Heart left ventricle (tissue), 16 donors: Measurements from ENCODE around the gene PNLIPRP2. TPM values are rescaled to one million over a fixed set of nuclear protein-coding genes. Genes with fewer than 3 reads are reported as not detected.

Source experiments
- ATAC-seq, 4 donors: fragments of 200-7000 bp; cut with Tn5 transposase; one replicate each; pipeline ENCODE4 v1.9.1; 2020 to 2022; ENCODE audit warnings: moderate library complexity in 4 of 4, mild to moderate bottlenecking in 3 of 4, moderate number of reproducible peaks in 1 of 4
- DNase-seq, 5 donors: peaks; one replicate each; pipeline ENCODE4 v3.0.0-alpha.2; 2020
- H3K27ac ChIP-seq, 12 donors: fragments of 200-600 bp; sonication (generic) in 4 of 12; one replicate each; pipeline versions ENCODE4 v1.5.0 to v1.8.0; 2016 to 2022; ENCODE audit warnings: mild to moderate bottlenecking in 2 of 12
- H3K27me3 ChIP-seq, 9 donors: fragments of 200-600 bp; sonication (generic) in 2 of 9; one replicate each; pipeline versions ENCODE4 v1.5.1 to v1.8.0; 2016 to 2022; ENCODE audit warnings: mild to moderate bottlenecking in 3 of 9
- H3K36me3 ChIP-seq, 9 donors: fragments of 200-600 bp; sonication (generic) in 2 of 9; one replicate each; pipeline versions ENCODE4 v1.5.0 to v1.8.0; 2018 to 2022; ENCODE audit warnings: mild to moderate bottlenecking in 2 of 9
- H3K4me1 ChIP-seq, 12 donors: fragments of 200-600 bp; sonication (generic) in 4 of 12; one replicate each; pipeline versions ENCODE4 v1.5.0 to v1.8.0; 2016 to 2022; ENCODE audit warnings: mild to moderate bottlenecking in 3 of 12
- H3K4me3 ChIP-seq, 12 donors: fragments of 200-600 bp; sonication (generic) in 4 of 12; one replicate each; pipeline versions ENCODE4 v1.5.0 to v1.8.0; 2017 to 2022; ENCODE audit warnings: mild to moderate bottlenecking in 9 of 12, moderate library complexity in 4 of 12
- H3K9me3 ChIP-seq, 12 donors: fragments of 200-600 bp; sonication (generic) in 4 of 12; one replicate each; pipeline versions ENCODE4 v1.5.0 to v1.8.0; 2016 to 2022; ENCODE audit warnings: mild to moderate bottlenecking in 1 of 12
- POLR2A ChIP-seq, 2 donors: fragments of 450-650 bp; IDR thresholded peaks; one replicate each; pipeline ENCODE4 v1.6.1; 2017; ENCODE audit warnings: antibody characterized with exemption in 2 of 2, mild to moderate bottlenecking in 2 of 2, moderate library complexity in 2 of 2
- WGBS, 4 donors: extraction: QIAGEN DNeasy Blood & Tissue Kit in 2 of 4; methylation state at CpG; one replicate each; pipeline versions ENCODE4 v1.1.5 to v1.1.7; 2013 to 2018; 5-methylcytosine and 5-hydroxymethylcytosine counted together
- intact Hi-C, 10 donors: fragments of 100-400 bp; cut with DNase I; formaldehyde crosslinking; loops; one replicate each; pipeline versions ENCODE4 v1.11.1 to v1.14.2; 2022
- polyA plus RNA-seq, 2 donors: library from polyadenylated mRNA; stranded (reverse); fragments of 200-250 nt; gene quantifications; one replicate each; pipeline ENCODE4 v1.2.3, GENCODE V29; 2013
- total RNA-seq, 9 donors: library from RNA; depleted of rRNA in 2 of 9; stranded (reverse); fragments of >200 nt in 2 of 9; fragmentation: NEBNext Ultra II Directional in 3 of 9; extraction: Animal tissue kit (Norgen Biotek cat#: 25700) in 3 of 9; gene quantifications; one replicate each; pipeline versions ENCODE4 v1.1.0 to v1.2.4, GENCODE V29; 2016 to 2023
- TF ChIP-seq, protein P1 (sequence below), 12 donors: fragments of 200-600 bp; sonication (generic) in 4 of 12; IDR thresholded peaks; one replicate each; pipeline versions ENCODE4 v1.5.0 to v1.8.0; 2018 to 2022; ENCODE audit warnings: antibody characterized with exemption in 12 of 12, mild to moderate bottlenecking in 5 of 12
- donor health status: ischemic (EF 13 %, LVEDD 7.1; RV severe dilation, severe dysfunction).
- donor health status: healthy with polysubstance abuse.
- donor health status: DM: no; HTN: yes; CAD: no.
- donor health status: DM: no; HTN: no; CAD: no.
- donor health status: ischemic (EF 25% LVEDD 6.9; RV normal size, moderate dysfunction).
- donor health status: ischemic (EF 25% LVEDD 5.7; RV mildly dilated, moderate dysfunction).
- donor health status: healthy.
- donor health status: DM: yes; HTN: yes; CAD: no.
- donor health status: ischemic (EF 35%, LVEDD 5.7; RV mildly dilated, moderate dysfunction).
- donor health status: nonischemic (EF 11% LVEDD 7.7; RV severe dilation, severe dysfunction).
- donor health status: DM: yes; HTN: yes; CAD: no.
- donor health status: PGD.
- donor health status: ischemic (EF 29% LVEDD 5.4; RV normal size, mild dysfunction).
- donor health status: nonischemic (EF 23%, LVEDD 6.1; RV moderate dilation, normal function).

The PNLIPRP2 gene
- total and polyA plus RNA-seq, 11 donors, result 0.04 to 0.27 TPM; not detected in 9

DNA sequence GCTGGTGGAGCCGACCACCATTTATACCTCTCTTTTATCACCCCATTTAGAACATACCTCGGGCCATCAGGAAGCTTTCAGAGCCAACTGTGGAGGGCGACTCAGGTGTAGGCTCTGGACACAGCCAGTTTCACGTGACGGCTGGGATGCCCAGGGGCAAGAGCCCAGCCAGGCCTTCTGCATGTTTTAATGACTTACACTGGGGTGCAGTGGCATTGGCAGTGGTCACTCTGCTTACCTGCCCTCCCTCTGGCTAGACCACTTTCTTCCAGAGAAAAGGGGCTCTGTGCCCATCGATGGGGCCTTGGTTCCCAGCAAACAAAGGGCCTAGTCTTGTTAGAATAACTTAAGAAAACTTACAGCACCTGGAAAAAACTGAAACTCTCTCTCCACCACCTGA, 50.0 kb downstream of the PNLIPRP2 start:
- no peak for ATAC-seq
- Histone ChIP-seq H3K36me3 (peaks cover 0 to 35% (median 6%) of the 10 kb centered on the region in 9 donors), H3K4me3 (no peak overlapping the region), H3K27ac (no peak overlapping the region), H3K9me3 (peaks cover 0 to 5% (median 0%) of the 10 kb centered on the region in 12 donors), H3K4me1 (peaks cover 0 to 7% (median 0%) of the 10 kb centered on the region in 12 donors), H3K27me3 (peaks cover 0 to 14% (median 7%) of the 10 kb centered on the region in 9 donors)
- 82 to 94% (median 88%) methylated on average over 6 of the region's 6 CpGs for WGBS, 4 donors
- TF ChIP-seq, protein P1, sequence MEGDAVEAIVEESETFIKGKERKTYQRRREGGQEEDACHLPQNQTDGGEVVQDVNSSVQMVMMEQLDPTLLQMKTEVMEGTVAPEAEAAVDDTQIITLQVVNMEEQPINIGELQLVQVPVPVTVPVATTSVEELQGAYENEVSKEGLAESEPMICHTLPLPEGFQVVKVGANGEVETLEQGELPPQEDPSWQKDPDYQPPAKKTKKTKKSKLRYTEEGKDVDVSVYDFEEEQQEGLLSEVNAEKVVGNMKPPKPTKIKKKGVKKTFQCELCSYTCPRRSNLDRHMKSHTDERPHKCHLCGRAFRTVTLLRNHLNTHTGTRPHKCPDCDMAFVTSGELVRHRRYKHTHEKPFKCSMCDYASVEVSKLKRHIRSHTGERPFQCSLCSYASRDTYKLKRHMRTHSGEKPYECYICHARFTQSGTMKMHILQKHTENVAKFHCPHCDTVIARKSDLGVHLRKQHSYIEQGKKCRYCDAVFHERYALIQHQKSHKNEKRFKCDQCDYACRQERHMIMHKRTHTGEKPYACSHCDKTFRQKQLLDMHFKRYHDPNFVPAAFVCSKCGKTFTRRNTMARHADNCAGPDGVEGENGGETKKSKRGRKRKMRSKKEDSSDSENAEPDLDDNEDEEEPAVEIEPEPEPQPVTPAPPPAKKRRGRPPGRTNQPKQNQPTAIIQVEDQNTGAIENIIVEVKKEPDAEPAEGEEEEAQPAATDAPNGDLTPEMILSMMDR (IDR thresholded peaks at IDR 0.05), result no peak
- no peak for TF ChIP-seq POLR2A (IDR thresholded peaks at IDR 0.05)
- intact Hi-C loops, result no loop called here
- DNase-seq, result no peak

- Histone ChIP-seq H3K4me1 (peaks cover 0 to 7% (median 0%) of the 10 kb centered on the region in 12 donors), H3K4me3 (no peak overlapping the region), H3K9me3 (peaks cover 0 to 5% (median 0%) of the 10 kb centered on the region in 12 donors), H3K27ac (no peak overlapping the region), H3K27me3 (peaks cover 0 to 14% (median 7%) of the 10 kb centered on the region in 9 donors), H3K36me3 (peaks cover 0 to 40% (median 6%) of the 10 kb centered on the region in 9 donors)
- ATAC-seq (no peak), DNase-seq (no peak)
- WGBS, 4 donors, result 74 to 86% (median 83%) methylated on average over 5 of the region's 5 CpGs
- TF ChIP-seq, protein P1 (IDR thresholded peaks at IDR 0.05), result no peak
- no peak for TF ChIP-seq POLR2A (IDR thresholded peaks at IDR 0.05)
- intact Hi-C loops, result no loop called here
Observed at GRCh38 chr10:116671274-116671926, 50.6 kb downstream of the PNLIPRP2 start.

DNA sequence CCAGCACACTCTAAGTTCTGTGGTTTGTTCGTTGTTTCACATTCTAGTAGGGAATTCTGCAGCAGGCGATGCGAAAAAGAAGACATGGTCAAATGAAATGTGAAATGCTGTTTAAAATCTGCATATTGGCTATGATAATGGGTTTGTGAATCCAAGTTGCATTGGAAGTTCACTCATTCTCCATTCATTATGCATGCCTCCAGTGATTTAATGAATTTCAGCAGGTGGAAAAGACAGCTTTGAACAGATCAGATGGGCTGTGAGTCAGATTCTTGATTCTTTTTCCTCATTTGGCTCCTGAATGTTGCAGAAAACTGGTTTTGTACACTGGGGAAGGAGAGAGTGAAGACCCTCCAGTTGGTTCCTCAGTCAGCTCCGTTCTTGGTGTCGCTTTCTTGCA, 52.1 kb downstream of the PNLIPRP2 start:
- Histone ChIP-seq H3K4me1 (peaks cover 0 to 7% (median 0%) of the 10 kb centered on the region in 12 donors), H3K4me3 (no peak overlapping the region), H3K9me3 (no peaks in the 10 kb centered on the region), H3K27me3 (peaks cover 0 to 14% (median 7%) of the 10 kb centered on the region in 9 donors), H3K27ac (no peak overlapping the region), H3K36me3 (peaks cover 0 to 45% (median 6%) of the 10 kb centered on the region in 9 donors)
- TF ChIP-seq, protein P1 (IDR thresholded peaks at IDR 0.05), result no peak
- TF ChIP-seq POLR2A (IDR thresholded peaks at IDR 0.05), result no peak
- DNase-seq, result no peak
- 91 to 95% (median 93%) methylated on average over 5 of the region's 5 CpGs for WGBS, 4 donors
- intact Hi-C loops, result no loop called here
- no peak for ATAC-seq

DNA sequence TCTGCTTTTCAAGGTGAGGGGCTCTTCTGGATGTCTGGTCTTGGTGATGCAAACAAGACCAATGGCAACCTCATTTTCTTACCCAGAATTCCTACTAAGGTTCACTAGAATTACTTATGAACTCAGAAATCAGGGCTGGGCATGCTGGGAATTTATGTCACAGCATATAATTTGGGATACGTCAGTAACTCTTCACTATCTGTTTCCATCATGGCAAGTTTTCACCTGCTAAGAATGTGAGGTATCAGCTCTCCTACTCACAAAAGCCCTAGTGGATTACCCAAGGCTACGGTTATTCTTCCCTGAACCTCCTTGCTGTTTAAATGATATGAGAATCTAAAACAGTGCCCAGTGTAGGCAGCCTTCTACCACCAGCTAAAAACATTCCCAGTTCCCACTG, 53.1 kb downstream of the PNLIPRP2 start:
- ATAC-seq (no peak), DNase-seq (no peak)
- Histone ChIP-seq H3K9me3 (no peaks in the 10 kb centered on the region), H3K27me3 (peaks cover 0 to 14% (median 7%) of the 10 kb centered on the region in 9 donors), H3K36me3 (peaks cover 0 to 45% (median 6%) of the 10 kb centered on the region in 9 donors), H3K4me3 (no peak overlapping the region), H3K27ac (no peak overlapping the region), H3K4me1 (peaks cover 0 to 7% (median 0%) of the 10 kb centered on the region in 12 donors)
- no peak for TF ChIP-seq POLR2A (IDR thresholded peaks at IDR 0.05)
- TF ChIP-seq, protein P1 (IDR thresholded peaks at IDR 0.05), result no peak
- intact Hi-C loops, result no loop called here
- 81 to 86% (median 82%) methylated on average over 2 of the region's 2 CpGs for WGBS, 4 donors
